GM19043 (cell line): ENCODE results near the gene NUSAP1.
A peak's percentile ranks its signal among the peaks of the same experiment; 100 is the strongest.
"Not testable (repeated sequence)": the region's sequence is repeated elsewhere in the genome, so short reads cannot be mapped to it uniquely, and the experiment has no call there.

ENCODE experiments used
- ATAC-seq: cut with Tn5 transposase; IDR thresholded peaks from one replicate; pipeline ENCODE4 v1.9.1; 2021; ENCODE audit warnings: low read depth; ENCODE audit not compliant: unreplicated experiment

Gene NUSAP1

GRCh38 chr15:41332194-41333025, at the start of gene NUSAP1, which contains the start of gene OIP5:
Gene NUSAP1, plus strand, starts transcription at chr15:41332881. Its CDS starts 77 bp downstream, at chr15:41332958.
Gene OIP5, minus strand, starts transcription at chr15:41332591. Its CDS starts 30 bp downstream, at chr15:41332561.
- ATAC-seq: peak; percentile 88

GRCh38 chr15:41282980-41283652, 49.6 kb upstream of the NUSAP1 start:
- not testable (repeated sequence) for ATAC-seq

GRCh38 chr15:41283653-41284426, 48.8 kb upstream of the NUSAP1 start:
- peak; percentile 90 for ATAC-seq

- no peak for ATAC-seq
Observed at GRCh38 chr15:41284427-41285177, 48.1 kb upstream of the NUSAP1 start.

GRCh38 chr15:41285285-41285684, 47.4 kb upstream of the NUSAP1 start:
- ATAC-seq: no peak

GRCh38 chr15:41286665-41287333, 45.9 kb upstream of the NUSAP1 start:
- no peak for ATAC-seq

- no peak for ATAC-seq
Observed at GRCh38 chr15:41288464-41288863, 44.2 kb upstream of the NUSAP1 start.

- ATAC-seq: no peak
Observed at GRCh38 chr15:41289953-41290352, 42.7 kb upstream of the NUSAP1 start.

- ATAC-seq: peak; percentile 83
Observed at GRCh38 chr15:41291065-41291631, 41.5 kb upstream of the NUSAP1 start.

GRCh38 chr15:41292521-41292920, 40.2 kb upstream of the NUSAP1 start:
- ATAC-seq: no peak

GRCh38 chr15:41301139-41301538, 31.5 kb upstream of the NUSAP1 start:
- ATAC-seq: not testable (repeated sequence)

- no peak for ATAC-seq
Observed at GRCh38 chr15:41301587-41301986, 31.1 kb upstream of the NUSAP1 start.

GRCh38 chr15:41304149-41304770, 28.4 kb upstream of the NUSAP1 start:
- ATAC-seq: no peak

- no peak for ATAC-seq
Observed at GRCh38 chr15:41307679-41308078, 25.0 kb upstream of the NUSAP1 start.

GRCh38 chr15:41309226-41309905, 23.3 kb upstream of the NUSAP1 start:
- ATAC-seq: no peak

GRCh38 chr15:41320805-41321330, 11.8 kb upstream of the NUSAP1 start:
- ATAC-seq: not testable (repeated sequence)

- no peak for ATAC-seq
Observed at GRCh38 chr15:41323611-41324010, 9.1 kb upstream of the NUSAP1 start.

- no peak for ATAC-seq
Observed at GRCh38 chr15:41331281-41331680, 1.4 kb upstream of the NUSAP1 start.
